Trophoblast cell (in vitro differentiated cells and primary cell): ENCODE data around the gene TMPRSS5.
A peak's percentile ranks its signal among the peaks of the same experiment; 100 is the strongest.

Experiments
- DNase-seq, 2 donors: peaks; one replicate each; pipeline ENCODE4 v3.0.0-alpha.2; 2016
- H2AFZ ChIP-seq: 2 replicates; pipeline ENCODE4 v1.6.1; 2013; ENCODE audit warnings: low read length, moderate library complexity, mild to moderate bottlenecking; ENCODE audit not compliant: insufficient read depth, poor library complexity
- H2AK5ac ChIP-seq: 2 replicates; pipeline ENCODE4 v1.6.1; 2013; ENCODE audit warnings: mild to moderate bottlenecking, low read length
- H2BK120ac ChIP-seq: 2 replicates; pipeline ENCODE4 v1.6.1; 2013; ENCODE audit warnings: low read length, mild to moderate bottlenecking, moderate library complexity; ENCODE audit not compliant: insufficient read depth, poor library complexity
- H2BK12ac ChIP-seq: 2 replicates; pipeline ENCODE4 v1.6.1; 2013; ENCODE audit warnings: mild to moderate bottlenecking, low read length, moderate library complexity
- H2BK5ac ChIP-seq: 2 replicates; pipeline ENCODE4 v1.6.1; 2013; ENCODE audit warnings: low read length, low read depth, moderate library complexity, mild to moderate bottlenecking; ENCODE audit not compliant: poor library complexity
- H3K14ac ChIP-seq: 2 replicates; pipeline ENCODE4 v1.6.1; 2013; ENCODE audit warnings: mild to moderate bottlenecking, low read length
- H3K18ac ChIP-seq: 2 replicates; pipeline ENCODE4 v1.6.1; 2013; ENCODE audit warnings: mild to moderate bottlenecking, low read length
- H3K23ac ChIP-seq: 2 replicates; pipeline ENCODE4 v1.6.1; 2013; ENCODE audit warnings: low read length
- H3K27ac ChIP-seq: 2 replicates; pipeline ENCODE4 v1.5.1; 2013; ENCODE audit warnings: low read depth, mild to moderate bottlenecking, inconsistent platforms, low read length, moderate library complexity
- H3K27me3 ChIP-seq: 2 replicates; pipeline ENCODE4 v1.6.1; 2013; ENCODE audit warnings: inconsistent platforms, mild to moderate bottlenecking, low read length, moderate library complexity; ENCODE audit not compliant: insufficient read depth
- H3K36me3 ChIP-seq, 2 experiments: 1 replicate in 1 of 2; 2 replicates in 1 of 2; pipeline ENCODE4 v1.6.1; 2013; ENCODE audit warnings: low read length in 2 of 2, mild to moderate bottlenecking in 2 of 2, moderate library complexity in 1 of 2; ENCODE audit not compliant: insufficient read depth in 2 of 2, control insufficient read depth in 1 of 2
- H3K4ac ChIP-seq: 2 replicates; pipeline ENCODE4 v1.6.1; 2013; ENCODE audit warnings: low read depth, mild to moderate bottlenecking, low read length, moderate library complexity
- H3K4me1 ChIP-seq, 2 experiments: 1 replicate in 1 of 2; 2 replicates in 1 of 2; pipeline ENCODE4 v1.6.1; 2013; ENCODE audit warnings: low read length in 2 of 2, mild to moderate bottlenecking in 2 of 2, moderate library complexity in 1 of 2; ENCODE audit not compliant: insufficient read depth in 2 of 2, control insufficient read depth in 1 of 2
- H3K4me2 ChIP-seq: 2 replicates; pipeline ENCODE4 v1.6.1; 2013; ENCODE audit warnings: inconsistent platforms, mild to moderate bottlenecking, low read length, moderate library complexity
- H3K4me3 ChIP-seq: 2 replicates; pipeline ENCODE4 v1.5.1; 2013; ENCODE audit warnings: mild to moderate bottlenecking, low read depth, low read length, inconsistent platforms
- H3K79me1 ChIP-seq: one replicate; pipeline ENCODE4 v1.6.1; 2013; ENCODE audit warnings: low read length
- H3K79me2 ChIP-seq: 2 replicates; pipeline ENCODE4 v1.6.1; 2013; ENCODE audit warnings: low read length, mild to moderate bottlenecking; ENCODE audit not compliant: control insufficient read depth, insufficient read depth, poor library complexity
- H3K9ac ChIP-seq: 2 replicates; pipeline ENCODE4 v1.6.1; 2013; ENCODE audit warnings: mild to moderate bottlenecking, low read length
- H3K9me3 ChIP-seq: 2 replicates; pipeline ENCODE4 v1.6.1; 2013; ENCODE audit warnings: low read depth, mild to moderate bottlenecking, control low read depth, inconsistent platforms, low read length; ENCODE audit not compliant: insufficient read depth
- H4K12ac ChIP-seq: 2 replicates; pipeline ENCODE4 v1.6.1; 2013; ENCODE audit warnings: low read depth, mild to moderate bottlenecking, low read length, moderate library complexity
- H4K8ac ChIP-seq: 2 replicates; pipeline ENCODE4 v1.6.1; 2013; ENCODE audit warnings: low read depth, mild to moderate bottlenecking, low read length, moderate library complexity
- H4K91ac ChIP-seq: one replicate; pipeline ENCODE4 v1.6.1; 2013; ENCODE audit warnings: low read depth, mild to moderate bottlenecking, low read length, moderate library complexity
- WGBS: extraction: QIAGEN DNeasy Blood & Tissue Kit; methylation state at CpG from one replicate; pipeline ENCODE4 v1.1.7; 2013; ENCODE audit warnings: missing lambda C conversion rate; ENCODE audit not compliant: insufficient read length, insufficient coverage; ENCODE audit errors: extremely low coverage; 5-methylcytosine and 5-hydroxymethylcytosine counted together

The TMPRSS5 gene

DNA sequence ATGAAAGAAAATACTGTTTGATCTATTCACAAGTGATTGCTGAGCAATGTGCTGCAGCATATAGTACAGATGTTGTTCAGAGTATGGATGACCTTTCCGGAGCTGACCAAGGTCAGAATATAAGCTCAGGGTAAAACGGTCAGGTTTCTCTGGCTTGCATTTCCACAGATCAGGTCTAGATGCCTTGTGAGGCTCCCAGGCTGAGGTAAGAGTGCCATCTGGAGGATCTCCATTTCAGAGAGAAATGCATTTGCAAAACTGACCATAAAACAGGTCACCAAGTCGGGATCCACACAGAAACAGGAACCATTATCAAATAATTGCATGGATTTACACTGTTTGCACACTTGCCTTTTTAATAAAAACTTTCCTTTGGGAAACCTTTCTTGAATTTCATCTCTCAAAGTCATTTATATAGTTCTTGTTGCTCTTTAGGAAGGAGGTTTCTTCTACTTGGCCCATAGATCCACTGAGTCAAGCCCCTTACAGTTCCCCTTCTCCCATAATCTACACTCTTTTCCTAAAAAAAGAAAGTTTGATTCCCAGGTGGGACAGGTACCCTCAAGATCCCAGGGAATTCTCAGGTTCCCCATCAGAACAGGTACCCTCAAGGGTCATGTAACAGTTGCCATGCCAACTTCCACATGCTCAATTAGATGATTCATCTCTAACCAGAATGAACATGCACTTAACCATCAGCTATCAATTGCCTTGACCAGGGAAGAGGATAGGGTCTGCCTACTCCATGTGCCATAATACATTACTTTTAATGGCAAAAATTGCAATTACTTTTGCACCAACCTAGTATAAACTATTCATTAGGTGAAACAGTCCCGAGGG lies 25.0 kb upstream of the TMPRSS5 start:
- H3K79me2 ChIP-seq: no peaks in the 10 kb centered on the region
- H3K4me1 ChIP-seq: no peaks in the 10 kb centered on the region

DNA sequence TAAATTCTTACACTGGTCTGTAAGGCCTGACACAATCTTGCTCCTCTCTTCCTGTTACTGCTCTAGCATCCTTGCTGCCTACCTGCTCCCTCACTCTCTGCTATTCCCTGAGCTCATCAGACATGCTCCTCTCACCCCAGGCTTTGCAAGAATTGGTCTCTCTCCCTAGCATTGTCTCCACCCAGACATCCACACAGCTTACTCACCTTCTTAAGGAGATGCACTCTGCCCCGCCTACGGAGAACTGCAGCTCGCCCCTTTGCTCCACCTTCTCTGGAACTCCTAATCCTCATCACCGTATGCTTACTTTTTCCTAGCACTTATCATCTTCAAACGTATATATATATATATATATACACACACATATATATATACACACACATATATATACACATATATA lies 23.3 kb upstream of the TMPRSS5 start:
- Histone ChIP-seq H2AK5ac (no peak overlapping the region), H3K4ac (no peak overlapping the region), H4K91ac (no peak overlapping the region), H3K23ac (no peak overlapping the region), H3K27ac (no peak overlapping the region), H3K18ac (no peak overlapping the region), H4K8ac (no peak overlapping the region), H2BK120ac (no peak overlapping the region), H3K9me3 (no peaks in the 10 kb centered on the region), H3K79me1 (no peaks in the 10 kb centered on the region), H3K9ac (no peak overlapping the region), H3K36me3 (peaks cover under 1 to 7% of the 10 kb centered on the region in 2 experiments), H3K4me3 (no peak overlapping the region), H2BK5ac (no peak overlapping the region), H4K12ac (no peak overlapping the region), H2AFZ (no peak overlapping the region), H3K27me3 (no peaks in the 10 kb centered on the region), H2BK12ac (no peak overlapping the region), H3K4me2 (no peak overlapping the region), H3K14ac (no peak overlapping the region), H3K4me1 (no peaks in the 10 kb centered on the region), H3K79me2 (no peaks in the 10 kb centered on the region)
- WGBS: 100% methylated on average over 1 of the region's 5 CpGs
- DNase-seq: peak in 1 of 2 donors; percentile 19

More for the DNA sequence above, 25.0 kb upstream of the TMPRSS5 start:
- H3K14ac ChIP-seq: no peak overlapping the region
- no peak overlapping the region for H2AFZ ChIP-seq
- no peak overlapping the region for H4K8ac ChIP-seq
- H3K4me2 ChIP-seq: no peak overlapping the region
- H2BK12ac ChIP-seq: no peak overlapping the region
- WGBS: no CpG with 5 or more reads among the region's 4 CpGs
- H3K27ac ChIP-seq: no peak overlapping the region
- no peak overlapping the region for H3K23ac ChIP-seq
- no peak overlapping the region for H4K91ac ChIP-seq
- no peaks in the 10 kb centered on the region for H3K9me3 ChIP-seq
- peak; percentile 19 to 65 for DNase-seq
- no peak overlapping the region for H3K18ac ChIP-seq
- no peak overlapping the region for H2BK120ac ChIP-seq
- H3K36me3 ChIP-seq: peaks cover 3 to 8% of the 10 kb centered on the region in 2 experiments
- H3K4me3 ChIP-seq: no peak overlapping the region
- no peak overlapping the region for H4K12ac ChIP-seq
- no peaks in the 10 kb centered on the region for H3K79me1 ChIP-seq
- H2BK5ac ChIP-seq: no peak overlapping the region
- no peak overlapping the region for H3K9ac ChIP-seq
- no peak overlapping the region for H3K4ac ChIP-seq
- H2AK5ac ChIP-seq: no peak overlapping the region
- H3K27me3 ChIP-seq: no peaks in the 10 kb centered on the region

DNA sequence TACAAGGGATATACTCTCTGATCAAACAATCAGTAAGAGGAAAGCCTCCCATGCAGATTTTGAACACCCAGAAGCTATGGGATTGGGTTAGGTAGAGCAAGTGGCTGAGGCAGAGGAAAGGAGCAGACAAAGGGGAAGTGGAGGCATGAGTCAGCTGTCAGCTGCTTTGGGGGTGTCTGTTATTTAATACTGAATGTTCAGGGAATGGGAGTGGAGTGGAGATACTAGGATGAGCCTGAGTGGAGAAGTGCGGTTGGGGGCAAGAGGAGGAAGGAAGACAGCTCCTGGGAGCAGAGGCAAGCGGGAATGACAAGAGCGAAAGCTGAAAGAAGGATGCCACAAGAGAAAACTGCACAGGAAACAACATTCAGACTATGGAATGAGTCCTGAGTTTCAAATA lies 22.7 kb upstream of the TMPRSS5 start:
- Histone ChIP-seq H3K23ac (no peak overlapping the region), H3K27me3 (no peaks in the 10 kb centered on the region), H2AFZ (no peak overlapping the region), H3K36me3 (peaks cover 0 to 5% of the 10 kb centered on the region in 2 experiments), H3K79me1 (no peaks in the 10 kb centered on the region), H4K91ac (no peak overlapping the region), H2BK12ac (no peak overlapping the region), H3K4ac (no peak overlapping the region), H3K9ac (no peak overlapping the region), H3K4me2 (no peak overlapping the region), H3K27ac (no peak overlapping the region), H3K4me1 (no peaks in the 10 kb centered on the region), H3K79me2 (no peaks in the 10 kb centered on the region), H2AK5ac (no peak overlapping the region), H4K8ac (no peak overlapping the region), H3K14ac (no peak overlapping the region), H3K9me3 (no peaks in the 10 kb centered on the region), H3K18ac (no peak overlapping the region), H4K12ac (no peak overlapping the region), H2BK5ac (no peak overlapping the region), H2BK120ac (no peak overlapping the region), H3K4me3 (no peak overlapping the region)
- no CpG with 5 or more reads among the region's 3 CpGs for WGBS
- peak in 1 of 2 donors; percentile 4 for DNase-seq

DNA sequence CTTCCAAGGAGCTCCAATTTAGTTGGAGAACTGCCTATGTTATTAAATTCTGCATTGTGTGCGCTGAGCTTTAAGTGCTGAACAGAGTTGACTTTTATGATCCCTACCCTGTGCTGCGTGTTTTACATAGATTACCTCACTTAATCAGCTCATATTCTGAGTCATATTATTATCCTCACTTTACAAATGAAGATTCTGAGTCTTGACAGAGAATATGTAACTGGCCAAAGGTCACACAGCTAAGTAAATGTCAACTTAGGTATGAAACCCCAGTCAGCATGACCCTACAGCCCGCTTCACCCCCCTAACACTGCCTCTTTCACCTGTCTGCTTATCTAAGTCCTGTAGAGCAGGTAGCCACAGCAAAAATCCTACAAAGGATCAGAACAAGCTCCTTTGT lies 19.8 kb upstream of the TMPRSS5 start:
- H3K4ac ChIP-seq: no peak overlapping the region
- H3K79me1 ChIP-seq: no peaks in the 10 kb centered on the region
- H3K23ac ChIP-seq: no peak overlapping the region
- no peak overlapping the region for H3K9ac ChIP-seq
- H3K79me2 ChIP-seq: no peaks in the 10 kb centered on the region
- peaks cover 0 to 2% of the 10 kb centered on the region in 2 experiments for H3K4me1 ChIP-seq
- H4K91ac ChIP-seq: no peak overlapping the region
- H2BK120ac ChIP-seq: no peak overlapping the region
- no peaks in the 10 kb centered on the region for H3K36me3 ChIP-seq
- no peak overlapping the region for H3K14ac ChIP-seq
- H2BK5ac ChIP-seq: no peak overlapping the region
- no peak overlapping the region for H3K4me2 ChIP-seq
- no peaks in the 10 kb centered on the region for H3K27me3 ChIP-seq
- no peak overlapping the region for H4K12ac ChIP-seq
- H2AK5ac ChIP-seq: no peak overlapping the region
- H2BK12ac ChIP-seq: no peak overlapping the region
- H2AFZ ChIP-seq: no peak overlapping the region
- H3K18ac ChIP-seq: no peak overlapping the region
- H3K9me3 ChIP-seq: no peaks in the 10 kb centered on the region
- no peak for DNase-seq
- H3K27ac ChIP-seq: no peak overlapping the region
- H3K4me3 ChIP-seq: no peak overlapping the region
- no CpG with 5 or more reads among the region's 3 CpGs for WGBS
- no peak overlapping the region for H4K8ac ChIP-seq
